CD4-positive, alpha-beta T cell treated with Interleukin-17A for 1 hour (primary cell): Measurements from ENCODE around the gene OVOL1.
"Not testable (repeated sequence)": the region's sequence is repeated elsewhere in the genome, so short reads cannot be mapped to it uniquely, and the experiment has no call there.

Experiments
- DNase-seq: peaks from one replicate; pipeline ENCODE4 v3.0.0-alpha.2; 2020

Gene OVOL1

DNA sequence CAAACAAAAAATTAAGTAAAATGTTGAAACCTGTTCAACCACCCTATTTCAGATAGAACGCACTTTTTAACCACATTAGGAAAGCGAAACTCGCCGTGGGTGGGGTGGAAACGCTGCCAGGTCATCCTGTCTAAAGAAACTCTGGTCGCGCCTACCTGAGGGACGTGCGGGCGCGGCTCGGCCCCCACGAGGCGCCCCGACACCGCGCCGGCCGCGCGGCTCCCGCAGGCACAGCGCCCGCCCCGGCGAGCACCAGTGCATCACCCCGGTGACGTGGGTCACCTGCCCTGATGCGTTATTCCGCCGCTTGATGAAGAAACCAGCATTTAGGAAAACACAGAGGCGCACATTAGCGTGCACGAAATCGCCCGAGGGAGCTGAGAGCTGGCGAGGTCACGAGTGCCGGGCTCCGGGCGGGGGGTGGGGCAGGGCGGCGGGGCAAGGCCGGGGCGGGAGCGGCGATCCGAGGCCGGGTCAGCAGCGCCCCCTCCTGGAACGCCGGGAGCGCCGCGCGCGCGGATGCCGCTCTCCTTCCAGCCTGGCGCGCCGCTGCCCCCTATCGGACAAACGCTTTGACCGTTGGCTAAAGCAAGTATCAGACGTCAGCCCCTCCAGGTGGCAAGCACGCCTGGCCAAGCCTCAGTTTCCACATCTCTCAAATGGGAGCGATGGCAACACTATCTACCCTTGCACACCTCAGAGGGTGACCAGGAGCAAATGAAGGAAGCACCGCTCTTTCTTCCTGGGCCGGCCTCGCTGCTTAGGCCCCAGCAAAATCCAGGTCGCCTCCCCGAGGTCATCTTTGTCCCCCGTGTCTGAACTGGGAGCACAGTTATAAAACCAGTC, 31.2 kb downstream of the OVOL1 start:
- DNase-seq = peak; percentile 92

DNA sequence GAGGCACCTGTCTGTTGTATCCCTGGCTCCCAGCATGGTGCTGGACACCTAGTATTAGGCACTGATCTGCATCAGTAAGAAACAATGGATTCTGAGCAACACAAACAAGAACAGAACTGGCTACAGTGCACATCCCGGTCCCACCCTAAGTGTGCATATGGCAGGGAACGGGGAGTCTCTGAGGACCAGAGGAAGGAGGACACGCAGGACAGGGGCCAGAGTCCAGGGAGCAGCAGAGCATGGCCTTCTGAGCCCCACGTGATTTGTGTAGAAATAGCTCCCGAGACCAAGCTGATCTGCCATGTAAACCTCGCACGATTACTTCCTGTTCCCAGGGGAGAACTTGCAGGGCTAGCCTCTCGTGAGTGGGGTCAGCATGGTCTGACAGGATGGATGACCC, 34.2 kb downstream of the OVOL1 start:
- DNase-seq = no peak

DNA sequence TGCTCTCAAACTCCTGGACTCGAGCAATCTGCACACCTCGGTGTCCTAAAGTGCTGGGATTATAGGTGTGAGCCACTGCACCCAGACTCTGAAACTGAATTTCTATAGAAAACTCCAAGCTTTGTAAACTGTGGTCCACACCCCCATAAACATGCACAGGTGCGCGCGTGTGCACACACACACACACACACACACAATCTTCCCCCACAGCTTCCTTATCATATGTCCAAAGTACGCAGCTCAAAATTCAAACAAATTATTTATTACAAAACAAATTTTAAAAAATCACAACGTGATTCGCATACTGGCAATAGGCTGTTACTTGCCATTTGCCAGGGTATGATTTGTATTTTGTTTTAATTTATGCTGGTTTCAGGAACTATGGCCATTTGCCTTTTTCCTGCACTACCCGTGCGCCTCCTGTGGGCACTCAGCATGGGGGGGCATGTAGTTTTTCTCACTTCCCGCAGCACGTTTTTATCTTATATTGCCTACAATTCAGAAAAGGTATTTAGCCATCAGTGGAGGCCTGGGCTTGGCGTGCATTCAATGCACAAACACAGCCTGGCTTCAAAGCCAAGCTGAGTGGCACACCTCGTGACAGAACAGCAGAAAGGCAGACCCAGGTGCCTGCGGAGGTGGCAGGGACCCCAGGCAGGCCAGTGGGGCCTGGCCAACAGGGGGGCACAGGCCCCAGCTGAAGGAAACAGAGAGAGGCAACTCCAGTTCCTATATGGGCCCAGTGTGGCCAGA, 36.1 kb downstream of the OVOL1 start:
- no peak for DNase-seq

DNA sequence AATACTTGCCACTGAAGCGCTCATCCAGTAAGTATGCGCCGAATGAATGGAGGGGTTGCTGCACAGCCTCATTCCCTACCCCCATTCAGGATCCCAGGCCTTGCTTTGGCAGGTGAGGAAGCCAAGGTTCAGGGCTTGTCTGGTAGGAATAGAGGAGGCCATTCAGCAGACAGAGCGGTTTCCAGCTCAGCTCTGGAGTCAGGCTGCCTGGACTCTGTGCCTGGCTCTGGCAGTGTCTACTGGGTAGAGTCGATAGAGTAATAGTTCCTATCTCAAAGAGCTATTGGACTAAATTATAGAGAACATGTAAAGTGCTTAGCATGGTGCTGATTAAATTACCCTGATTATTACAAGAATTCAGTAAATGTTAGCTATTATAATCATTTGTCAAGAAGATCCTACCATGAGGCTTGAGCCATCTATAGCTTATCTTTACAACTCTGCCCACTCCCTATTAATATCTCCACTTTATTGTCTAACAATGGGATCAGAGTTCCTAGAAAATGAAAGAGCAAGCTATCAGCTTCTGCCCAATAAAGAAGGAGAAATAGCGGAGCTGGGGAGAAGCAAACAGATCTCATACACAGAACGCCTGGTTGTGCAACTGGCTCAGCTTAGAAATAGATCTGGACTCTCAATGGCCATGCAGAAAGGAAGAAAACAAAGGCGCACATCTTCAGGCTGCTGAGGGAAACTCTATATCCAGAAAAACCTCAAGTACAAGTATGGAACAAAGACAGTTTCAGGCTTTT, 40.3 kb downstream of the OVOL1 start:
- DNase-seq = no peak

DNA sequence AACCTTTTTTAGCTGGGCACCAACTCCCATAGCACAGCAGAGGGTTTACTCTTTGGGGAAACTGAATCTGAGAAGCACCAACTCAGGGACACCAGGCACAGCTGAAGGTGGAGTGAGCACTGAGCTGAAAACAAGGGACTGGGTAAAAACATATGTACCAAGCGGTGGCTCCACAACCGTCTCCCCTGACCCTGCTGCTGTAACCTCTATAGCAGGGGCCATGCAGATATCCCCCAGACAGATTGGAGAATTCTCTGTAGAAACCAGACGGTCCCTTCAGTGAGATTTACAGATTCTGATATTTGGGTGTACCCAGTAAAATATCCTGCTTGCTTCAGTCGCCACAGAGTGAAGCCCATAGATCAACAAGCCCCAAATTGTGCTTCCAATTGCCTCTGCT, 42.6 kb downstream of the OVOL1 start:
- DNase-seq = no peak

DNA sequence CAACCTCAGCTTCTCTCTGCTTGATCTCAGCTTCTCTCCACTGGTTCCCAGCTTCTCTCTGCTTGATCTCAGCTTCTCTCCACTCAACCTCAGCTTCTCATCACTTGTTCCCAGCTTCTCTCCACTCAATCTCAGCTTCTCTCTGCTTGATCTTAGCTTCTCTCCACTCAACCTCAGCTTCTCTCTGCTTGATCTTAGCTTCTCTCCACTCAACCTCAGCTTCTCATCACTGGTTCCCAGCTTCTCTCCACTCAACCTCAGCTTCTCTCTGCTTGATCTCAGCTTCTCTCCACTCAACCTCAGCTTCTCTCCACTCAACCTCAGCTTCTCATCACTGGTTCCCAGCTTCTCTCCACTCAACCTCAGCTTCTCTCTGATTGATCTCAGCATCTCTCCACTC, 45.4 kb downstream of the OVOL1 start:
- DNase-seq = not testable (repeated sequence)

DNA sequence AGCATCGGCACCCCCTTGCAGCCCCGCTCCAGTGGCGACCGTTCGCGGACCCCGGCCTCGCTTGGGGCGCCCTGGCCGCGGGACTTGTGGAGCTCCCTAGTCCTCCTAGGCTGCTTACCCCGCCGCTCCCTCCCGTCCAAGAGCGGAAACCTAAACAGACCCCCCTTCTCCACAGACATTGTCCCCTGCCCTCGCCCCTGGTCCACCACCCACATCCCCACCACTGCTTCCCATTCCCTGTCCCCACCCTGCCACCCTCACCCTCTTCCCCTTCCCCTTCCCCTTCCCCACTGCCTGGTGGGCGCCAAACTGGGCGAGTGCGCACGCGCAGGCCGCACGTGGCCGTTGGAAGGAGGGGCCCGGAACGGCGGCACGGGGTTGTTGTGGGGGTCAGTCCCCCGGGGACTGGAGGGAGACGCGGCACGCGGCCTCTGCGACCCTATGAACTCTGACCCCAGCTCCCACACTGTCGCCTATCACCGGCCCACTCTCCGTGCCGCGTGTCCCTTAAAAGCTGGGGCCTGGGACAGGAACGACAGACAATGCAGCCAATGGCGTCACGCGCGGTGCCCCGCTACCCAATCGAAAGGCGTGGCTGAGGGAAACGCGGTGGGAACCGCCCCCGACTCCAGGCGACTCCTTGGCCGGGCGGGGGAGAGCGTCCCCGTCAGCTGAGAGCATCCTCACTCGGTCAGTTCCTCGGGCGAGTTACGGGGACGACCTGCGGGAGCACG, 46.6 kb downstream of the OVOL1 start, which contains the start of gene SNX32:
Gene SNX32 (plus strand): TSS at position 667 of the 734 bp plus-strand sequence. CDS start 103 bp downstream, outside the sequence.
- DNase-seq = peak; percentile 95

DNA sequence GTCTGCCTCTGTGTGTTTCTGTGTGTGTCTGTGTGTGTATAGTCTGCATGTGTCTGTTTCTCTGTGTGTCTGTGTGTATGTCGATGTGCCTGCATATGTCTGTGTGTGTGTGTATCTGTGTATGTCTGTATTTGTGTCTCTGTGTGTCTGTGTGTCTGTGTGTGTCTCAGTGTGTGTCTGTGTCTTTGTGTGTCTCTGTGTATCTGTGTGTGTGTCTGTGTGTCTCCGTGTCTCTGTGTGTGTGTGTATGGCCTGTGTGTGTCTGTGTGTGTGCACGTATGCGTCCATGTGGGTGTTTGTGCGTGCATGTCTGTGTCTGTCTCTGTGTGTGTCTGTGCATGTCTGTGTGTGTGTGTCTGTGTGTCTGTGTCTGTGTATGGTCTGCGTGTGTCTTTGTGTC, 47.3 kb downstream of the OVOL1 start:
- no peak for DNase-seq

DNA sequence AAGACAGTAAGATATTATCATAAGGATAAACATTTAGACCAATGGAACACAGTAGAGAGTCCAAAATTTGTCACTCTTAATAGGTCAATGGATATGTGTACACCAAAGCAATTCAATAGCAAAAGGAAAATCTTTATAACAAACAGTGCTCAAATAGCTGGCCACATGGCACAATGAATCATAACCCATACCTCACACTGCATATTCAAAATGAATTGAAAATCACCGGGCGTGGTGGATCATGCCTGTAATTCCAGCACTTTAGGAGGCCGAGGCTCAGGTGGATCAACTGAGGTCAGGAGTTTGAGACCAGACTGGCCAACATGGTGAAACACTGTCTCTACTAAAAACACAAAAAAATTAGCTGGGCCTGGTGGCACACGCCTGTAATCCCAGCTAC, 55.3 kb downstream of the OVOL1 start:
- DNase-seq = no peak

DNA sequence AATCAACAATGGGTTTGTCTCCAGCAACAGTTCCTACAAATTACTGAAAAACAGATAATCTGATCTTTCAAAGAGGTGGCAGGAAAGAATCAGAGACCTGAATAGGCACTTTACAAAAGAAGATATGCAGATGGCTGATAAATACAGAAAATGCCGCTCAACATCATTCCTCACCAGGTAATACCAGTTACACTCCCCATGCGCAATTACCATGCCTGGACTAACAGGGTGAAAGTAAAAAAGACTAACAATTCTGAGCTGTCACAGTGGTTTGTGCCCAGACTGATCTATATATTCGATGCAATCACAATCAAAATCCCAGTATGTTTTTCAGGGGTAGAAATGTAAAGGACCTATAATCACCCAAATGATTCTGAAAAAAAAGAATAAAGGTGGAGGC, 56.9 kb downstream of the OVOL1 start:
- DNase-seq = no peak

DNA sequence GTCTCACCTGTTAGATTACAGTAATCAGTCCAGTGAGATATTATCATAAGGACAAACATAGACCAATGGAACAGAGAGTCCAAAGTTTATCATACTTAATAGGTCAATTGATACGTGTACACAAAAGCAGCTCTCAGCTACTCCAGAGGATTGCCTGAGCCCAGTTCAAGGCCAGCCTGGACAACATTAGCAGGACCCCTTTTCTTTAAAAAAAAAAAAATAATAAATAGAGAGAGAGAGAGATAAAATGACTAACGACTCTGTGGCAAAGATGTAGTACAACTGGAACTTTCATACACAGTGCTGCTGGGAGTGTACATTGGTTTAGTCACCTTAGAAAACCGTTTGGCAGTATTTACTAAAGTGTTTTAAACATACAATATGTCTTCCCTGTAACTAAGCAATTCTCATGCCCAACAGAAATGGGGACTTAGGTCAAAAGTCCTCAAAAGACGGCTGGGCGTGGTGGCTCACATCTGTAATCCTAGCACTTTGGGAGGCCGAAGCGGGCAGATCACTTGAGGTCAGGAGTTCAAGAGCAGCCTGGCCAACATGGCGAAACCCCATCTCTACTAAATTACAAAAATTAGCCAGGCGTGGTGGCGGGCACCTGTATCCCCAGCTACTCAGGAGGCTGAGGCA, 57.5 kb downstream of the OVOL1 start:
- no peak for DNase-seq
